Embryonic facial prominence (tissue), 1 donor: Measurements from ENCODE around the gene KCMF1.

Experiments
- DNase-seq: peaks from one replicate; pipeline ENCODE4 v3.0.0-alpha.2; 2016; ENCODE audit errors: extremely low spot score

The KCMF1 gene

GRCh38 chr2:84980263-84980983, 9.5 kb downstream of the KCMF1 start:
- no peak for DNase-seq

GRCh38 chr2:84986018-84986417, 15.1 kb downstream of the KCMF1 start:
- DNase-seq, result no peak

GRCh38 chr2:84989422-84989821, 18.5 kb downstream of the KCMF1 start:
- DNase-seq, result no peak

GRCh38 chr2:84989927-84990326, 19.0 kb downstream of the KCMF1 start:
- no peak for DNase-seq

- no peak for DNase-seq
These were observed 20.6 kb downstream of the KCMF1 start for GRCh38 chr2:84991404-84992160.

GRCh38 chr2:84995826-84996225, 24.9 kb downstream of the KCMF1 start:
- no peak for DNase-seq

- no peak for DNase-seq
These were observed 25.9 kb downstream of the KCMF1 start for GRCh38 chr2:84996909-84997308.

- DNase-seq, result no peak
These were observed 28.6 kb downstream of the KCMF1 start for GRCh38 chr2:84999553-84999955.

GRCh38 chr2:85001595-85001994, 30.6 kb downstream of the KCMF1 start:
- DNase-seq, result no peak

- no peak for DNase-seq
These were observed 31.6 kb downstream of the KCMF1 start for GRCh38 chr2:85002534-85002933.

- no peak for DNase-seq
These were observed 37.3 kb downstream of the KCMF1 start for GRCh38 chr2:85008252-85008651.

- DNase-seq, result no peak
These were observed 38.2 kb downstream of the KCMF1 start for GRCh38 chr2:85009019-85009618.

GRCh38 chr2:85010404-85010803, 39.4 kb downstream of the KCMF1 start:
- DNase-seq, result no peak

- no peak for DNase-seq
These were observed 40.1 kb downstream of the KCMF1 start for GRCh38 chr2:85011098-85011497.

GRCh38 chr2:85011747-85012146, 40.8 kb downstream of the KCMF1 start:
- DNase-seq, result no peak

- no peak for DNase-seq
These were observed 41.5 kb downstream of the KCMF1 start for GRCh38 chr2:85012431-85012830.

- DNase-seq, result no peak
These were observed 41.9 kb downstream of the KCMF1 start for GRCh38 chr2:85012855-85013254.

GRCh38 chr2:85015653-85016360, 44.8 kb downstream of the KCMF1 start:
- DNase-seq, result no peak

- DNase-seq, result no peak
These were observed 45.5 kb downstream of the KCMF1 start for GRCh38 chr2:85016446-85016845.

GRCh38 chr2:85017411-85018048, 46.6 kb downstream of the KCMF1 start:
- DNase-seq, result peak; percentile 10

- DNase-seq, result no peak
These were observed 47.1 kb downstream of the KCMF1 start for GRCh38 chr2:85018049-85018447.

- DNase-seq, result no peak
These were observed 48.2 kb downstream of the KCMF1 start for GRCh38 chr2:85019121-85019520.
